MM.1S (cell line): ENCODE results near the gene USP9X.
"Not testable (repeated sequence)": the region's sequence is repeated elsewhere in the genome, so short reads cannot be mapped to it uniquely, and the experiment has no call there.

Experiments
- DNase-seq: peaks from one replicate; pipeline ENCODE4 v3.0.0-alpha.2; 2015
- H2AFZ ChIP-seq: fragments of 300-600 bp; sonication (generic); 2 replicates; pipeline ENCODE4 v1.6.0; 2016; ENCODE audit warnings: antibody characterized with exemption, low read length
- H3F3A ChIP-seq: fragments of 300-600 bp; sonication (generic); 2 replicates; pipeline ENCODE4 v1.6.1; 2016; ENCODE audit warnings: mild to moderate bottlenecking, antibody characterized with exemption, low read length, moderate library complexity, mixed read lengths; ENCODE audit not compliant: insufficient read depth
- H3K27ac ChIP-seq: fragments of 300-600 bp; sonication (generic); 2 replicates; pipeline ENCODE4 v1.5.1; 2016; ENCODE audit warnings: mild to moderate bottlenecking, low read length
- H3K27me3 ChIP-seq: fragments of 300-600 bp; sonication (generic); replicated peaks from 2 replicates; pipeline ENCODE4 v1.6.0; 2016; ENCODE audit warnings: low read length; ENCODE audit not compliant: insufficient read depth
- H3K36me3 ChIP-seq: fragments of 300-600 bp; sonication (generic); replicated peaks from 2 replicates; pipeline ENCODE4 v1.6.1; 2016; ENCODE audit warnings: mild to moderate bottlenecking, low read length, mixed read lengths; ENCODE audit not compliant: insufficient read depth
- H3K4me1 ChIP-seq: fragments of 300-600 bp; sonication (generic); 2 replicates; pipeline ENCODE4 v1.6.1; 2016; ENCODE audit warnings: low read length, mixed read lengths
- H3K4me2 ChIP-seq: fragments of 300-600 bp; sonication (generic); 2 replicates; pipeline ENCODE4 v1.6.0; 2016; ENCODE audit warnings: low read depth, low read length
- H3K4me3 ChIP-seq: fragments of 300-600 bp; sonication (generic); 2 replicates; pipeline ENCODE4 v1.5.1; 2016; ENCODE audit warnings: low read length, mixed read lengths
- H3K79me2 ChIP-seq: fragments of 300-600 bp; sonication (generic); 2 replicates; pipeline ENCODE4 v1.6.1; 2016; ENCODE audit warnings: mixed run types, low read length, mixed read lengths
- H3K9ac ChIP-seq: fragments of 300-600 bp; sonication (generic); 2 replicates; pipeline ENCODE4 v1.6.1; 2016; ENCODE audit warnings: low read length, mixed read lengths
- H3K9me2 ChIP-seq: fragments of 300-600 bp; sonication (generic); replicated peaks from 2 replicates; pipeline ENCODE4 v1.6.1; 2016; ENCODE audit warnings: mild to moderate bottlenecking, low read length, mixed read lengths; ENCODE audit not compliant: insufficient read depth
- H3K9me3 ChIP-seq: fragments of 300-600 bp; sonication (generic); replicated peaks from 2 replicates; pipeline ENCODE4 v1.6.1; 2016; ENCODE audit warnings: mild to moderate bottlenecking, low read length, mixed read lengths; ENCODE audit not compliant: insufficient read depth
- H4K20me1 ChIP-seq: fragments of 300-600 bp; sonication (generic); 2 replicates; pipeline ENCODE4 v1.6.1; 2016; ENCODE audit warnings: mild to moderate bottlenecking, low read length, moderate library complexity, mixed read lengths; ENCODE audit not compliant: insufficient read depth
- EZH2 ChIP-seq: fragments of 300-600 bp; sonication (generic); optimal IDR thresholded peaks from 2 replicates; pipeline ENCODE3; 2017; ENCODE audit warnings: low read depth, mild to moderate bottlenecking, antibody characterized with exemption, low read length, mixed read lengths
- EZH2phosphoT487 ChIP-seq: fragments of 300-600 bp; sonication (generic); IDR thresholded peaks from 2 replicates; pipeline ENCODE4 v1.6.1; 2018; ENCODE audit warnings: antibody characterized with exemption, low read length
- TF ChIP-seq, protein P1 (sequence below): fragments of 300-600 bp; sonication (generic); IDR thresholded peaks from 2 replicates; pipeline ENCODE4 v1.5.1; 2016; ENCODE audit warnings: antibody characterized with exemption, low read length, mixed read lengths

Gene USP9X

DNA sequence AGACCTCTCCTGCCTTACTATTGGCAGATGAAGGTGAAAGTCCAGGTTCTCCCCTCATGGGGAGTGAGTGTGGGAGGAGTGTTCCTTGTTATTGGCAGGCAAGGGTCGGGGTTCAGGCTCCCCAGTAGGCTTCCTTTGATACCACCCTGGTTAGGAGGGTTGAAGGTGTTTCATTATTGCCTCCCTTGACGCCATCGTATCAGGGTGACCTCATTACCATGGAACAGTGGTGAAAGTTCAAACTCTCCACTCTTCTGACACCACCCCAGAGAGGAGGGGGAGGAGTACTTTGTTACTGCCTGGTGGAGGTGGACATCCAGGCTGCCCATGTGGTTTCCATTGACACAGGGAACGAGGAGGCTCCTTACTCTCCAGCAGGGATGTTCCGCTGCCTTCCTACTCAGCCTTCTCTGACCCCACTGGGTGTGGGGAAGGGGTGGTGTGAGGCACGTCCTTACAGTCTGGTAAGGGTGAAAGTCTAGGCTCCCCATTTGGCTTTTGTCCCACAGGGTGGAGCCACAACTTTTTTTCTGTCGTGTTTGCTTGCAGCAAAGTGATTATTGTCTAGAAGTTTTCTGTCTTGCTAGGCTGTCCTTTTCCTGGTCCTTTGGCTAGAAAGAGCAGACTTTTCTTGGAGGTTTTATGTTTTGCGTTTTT lies 37.2 kb upstream of the USP9X start:
- Histone ChIP-seq H3K4me3 (no peak overlapping the region), H3F3A (no peaks in the 10 kb centered on the region), H3K79me2 (no peaks in the 10 kb centered on the region), H3K4me2 (no peak overlapping the region), H3K9me2 (no peaks in the 10 kb centered on the region), H3K4me1 (no peaks in the 10 kb centered on the region), H3K36me3 (no peaks in the 10 kb centered on the region), H3K27ac (no peak overlapping the region), H3K9ac (no peak overlapping the region), H3K9me3 (no peaks in the 10 kb centered on the region), H3K27me3 (no peaks in the 10 kb centered on the region), H2AFZ (no peak overlapping the region), H4K20me1 (no peaks in the 10 kb centered on the region)
- TF ChIP-seq, protein P1, sequence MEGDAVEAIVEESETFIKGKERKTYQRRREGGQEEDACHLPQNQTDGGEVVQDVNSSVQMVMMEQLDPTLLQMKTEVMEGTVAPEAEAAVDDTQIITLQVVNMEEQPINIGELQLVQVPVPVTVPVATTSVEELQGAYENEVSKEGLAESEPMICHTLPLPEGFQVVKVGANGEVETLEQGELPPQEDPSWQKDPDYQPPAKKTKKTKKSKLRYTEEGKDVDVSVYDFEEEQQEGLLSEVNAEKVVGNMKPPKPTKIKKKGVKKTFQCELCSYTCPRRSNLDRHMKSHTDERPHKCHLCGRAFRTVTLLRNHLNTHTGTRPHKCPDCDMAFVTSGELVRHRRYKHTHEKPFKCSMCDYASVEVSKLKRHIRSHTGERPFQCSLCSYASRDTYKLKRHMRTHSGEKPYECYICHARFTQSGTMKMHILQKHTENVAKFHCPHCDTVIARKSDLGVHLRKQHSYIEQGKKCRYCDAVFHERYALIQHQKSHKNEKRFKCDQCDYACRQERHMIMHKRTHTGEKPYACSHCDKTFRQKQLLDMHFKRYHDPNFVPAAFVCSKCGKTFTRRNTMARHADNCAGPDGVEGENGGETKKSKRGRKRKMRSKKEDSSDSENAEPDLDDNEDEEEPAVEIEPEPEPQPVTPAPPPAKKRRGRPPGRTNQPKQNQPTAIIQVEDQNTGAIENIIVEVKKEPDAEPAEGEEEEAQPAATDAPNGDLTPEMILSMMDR, result no peak
- TF ChIP-seq EZH2phosphoT487, result no peak
- no peak for TF ChIP-seq EZH2
- DNase-seq, result no peak

DNA sequence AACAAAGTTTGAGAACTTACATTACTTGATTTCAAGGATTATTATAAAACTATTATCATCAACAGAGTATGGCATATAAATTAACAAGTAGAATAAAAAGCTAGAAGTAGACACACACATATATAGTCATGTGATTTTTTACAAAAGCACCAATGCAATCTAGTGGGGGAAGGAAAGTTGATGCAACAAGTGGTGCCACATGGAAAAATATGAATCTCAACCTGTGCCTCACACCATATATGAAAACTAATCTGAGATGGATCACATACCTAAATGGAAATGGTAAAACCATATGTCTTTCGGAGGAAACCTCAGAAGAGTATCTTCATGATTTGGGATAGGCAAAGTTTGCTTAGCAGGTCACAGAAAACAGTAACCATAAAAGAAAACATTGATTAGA lies 34.9 kb upstream of the USP9X start:
- no peak for DNase-seq
- H3K36me3 ChIP-seq, result no peaks in the 10 kb centered on the region
- H3K4me2 ChIP-seq, result no peak overlapping the region
- no peak overlapping the region for H3K27ac ChIP-seq
- H3K9ac ChIP-seq, result no peak overlapping the region
- H3K9me2 ChIP-seq, result no peaks in the 10 kb centered on the region
- no peaks in the 10 kb centered on the region for H3K27me3 ChIP-seq
- no peaks in the 10 kb centered on the region for H3K4me1 ChIP-seq
- H2AFZ ChIP-seq, result no peak overlapping the region
- TF ChIP-seq EZH2, result no peak
- no peaks in the 10 kb centered on the region for H3F3A ChIP-seq
- no peaks in the 10 kb centered on the region for H4K20me1 ChIP-seq
- H3K79me2 ChIP-seq, result no peaks in the 10 kb centered on the region
- no peaks in the 10 kb centered on the region for H3K9me3 ChIP-seq
- H3K4me3 ChIP-seq, result no peak overlapping the region

DNA sequence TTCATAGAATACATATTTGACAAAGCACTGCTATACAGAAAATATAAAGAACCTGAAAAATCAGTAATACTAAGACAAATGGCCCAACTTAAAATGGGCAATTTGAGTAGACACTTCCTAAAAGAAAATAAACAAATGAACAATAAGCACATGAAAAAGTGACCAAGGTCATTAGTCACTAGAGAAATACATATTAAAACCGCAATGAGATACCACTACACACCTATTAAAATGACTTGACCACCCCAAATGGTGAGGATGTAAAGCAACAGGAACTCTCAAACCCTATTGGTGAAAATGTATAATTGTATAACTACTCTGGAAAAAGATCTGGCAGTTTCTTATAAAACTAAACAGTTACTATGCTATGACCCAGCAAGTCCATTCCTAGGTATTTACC lies 34.0 kb upstream of the USP9X start:
- Histone ChIP-seq H3K79me2 (no peaks in the 10 kb centered on the region), H3F3A (no peaks in the 10 kb centered on the region), H3K27me3 (no peaks in the 10 kb centered on the region), H3K36me3 (no peaks in the 10 kb centered on the region), H3K9ac (no peak overlapping the region), H2AFZ (no peak overlapping the region), H4K20me1 (no peaks in the 10 kb centered on the region), H3K4me2 (no peak overlapping the region), H3K27ac (no peak overlapping the region), H3K4me3 (no peak overlapping the region), H3K9me3 (no peaks in the 10 kb centered on the region), H3K9me2 (no peaks in the 10 kb centered on the region), H3K4me1 (no peaks in the 10 kb centered on the region)
- TF ChIP-seq EZH2, result no peak
- TF ChIP-seq EZH2phosphoT487, result no peak
- TF ChIP-seq, protein P1, result no peak
- DNase-seq, result no peak

DNA sequence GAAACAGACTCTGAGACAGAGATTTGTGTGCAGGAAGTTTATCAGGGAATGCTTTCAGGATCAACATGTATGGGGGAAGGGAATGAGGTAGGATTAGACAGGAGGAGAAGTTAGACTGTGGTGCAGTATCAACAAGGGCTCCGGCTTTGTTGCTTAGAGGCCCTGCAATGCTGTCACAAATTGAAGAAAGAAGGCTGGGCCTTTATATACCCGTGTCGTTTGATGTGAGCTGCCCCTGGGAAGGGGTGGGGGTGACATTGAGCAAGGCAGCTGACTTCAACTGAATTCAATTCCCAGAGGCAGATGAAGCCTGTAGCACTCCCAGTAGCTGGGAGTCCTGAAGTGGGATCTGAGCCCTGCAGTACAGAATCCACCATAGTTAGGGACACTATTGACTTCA lies 29.5 kb upstream of the USP9X start:
- H3K27me3 ChIP-seq, result no peaks in the 10 kb centered on the region
- H3K36me3 ChIP-seq, result no peaks in the 10 kb centered on the region
- no peaks in the 10 kb centered on the region for H3K4me1 ChIP-seq
- no peak overlapping the region for H3K4me2 ChIP-seq
- no peak for DNase-seq
- no peak overlapping the region for H3K4me3 ChIP-seq
- H3K9me2 ChIP-seq, result no peaks in the 10 kb centered on the region
- no peak for TF ChIP-seq EZH2phosphoT487
- H3K27ac ChIP-seq, result no peak overlapping the region
- H2AFZ ChIP-seq, result no peak overlapping the region
- H4K20me1 ChIP-seq, result no peaks in the 10 kb centered on the region
- H3K9me3 ChIP-seq, result no peaks in the 10 kb centered on the region
- no peaks in the 10 kb centered on the region for H3K79me2 ChIP-seq
- no peak overlapping the region for H3K9ac ChIP-seq
- no peaks in the 10 kb centered on the region for H3F3A ChIP-seq

DNA sequence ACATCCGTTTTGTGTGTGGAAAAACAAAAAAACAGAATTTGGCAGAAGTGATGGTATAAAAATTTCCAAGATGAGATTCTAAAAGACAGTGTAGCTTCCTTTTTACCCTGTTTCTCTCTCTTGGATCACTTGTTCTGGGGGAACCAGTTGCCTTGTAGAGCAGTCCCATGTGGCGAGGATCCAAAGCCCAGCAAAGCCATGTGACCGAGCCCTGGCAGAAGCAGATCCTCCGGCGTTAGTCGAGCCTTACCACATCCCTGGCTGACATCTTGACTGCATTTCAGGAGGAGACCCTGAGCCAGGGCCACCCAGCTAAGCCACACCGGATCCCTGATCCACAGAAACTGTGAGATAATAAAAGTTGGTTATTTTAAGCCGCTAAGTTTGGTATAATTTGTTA lies 22.0 kb upstream of the USP9X start:
- not testable (repeated sequence) for H3K9me3 ChIP-seq, H3F3A ChIP-seq, H3K79me2 ChIP-seq, H3K9ac ChIP-seq, H2AFZ ChIP-seq, H3K36me3 ChIP-seq, H4K20me1 ChIP-seq, H3K27ac ChIP-seq, H3K9me2 ChIP-seq, H3K4me2 ChIP-seq, H3K4me3 ChIP-seq, DNase-seq, H3K27me3 ChIP-seq, H3K4me1 ChIP-seq
